Measurements from ENCODE around the gene SH3BP4.

The SH3BP4 gene

GRCh38 chr2:235063471-235063961 is 111.7 kb downstream of the SH3BP4 start:
- no peak for DNase-seq
- Histone ChIP-seq H3K36me3 (no peaks in the 10 kb centered on the region), H3K9me3 (no peaks in the 10 kb centered on the region), H3K27me3 (no peaks in the 10 kb centered on the region), H3K4me3 (ENCODE audit: low read depth, low read length) (no peak overlapping the region), H3K4me1 (no peaks in the 10 kb centered on the region)
- no peak for TF ChIP-seq CTCF (IDR thresholded peaks at IDR 0.05; ENCODE audit: low read depth, low read length)

DNA sequence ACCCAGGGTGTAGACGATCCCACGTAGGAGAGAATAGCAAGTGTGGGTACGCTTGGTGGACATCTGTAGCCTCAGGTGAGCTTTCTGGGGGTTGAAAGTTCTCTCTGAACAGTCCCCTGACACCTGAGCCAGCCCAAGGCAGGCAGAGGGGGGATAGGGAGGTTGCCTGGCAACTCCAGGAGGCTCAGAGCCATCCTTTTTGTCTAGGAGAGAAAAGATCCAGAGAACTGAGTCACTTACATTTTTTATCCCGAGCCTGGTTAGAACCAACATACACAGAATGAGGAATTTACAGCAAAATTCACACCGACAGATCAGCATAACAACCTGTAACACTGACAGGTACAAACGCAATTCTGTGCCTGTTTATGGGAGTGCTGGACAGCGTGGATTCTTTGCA is 113.2 kb downstream of the SH3BP4 start:
- no peak for TF ChIP-seq CTCF (IDR thresholded peaks at IDR 0.05; ENCODE audit: low read depth, low read length)
- Histone ChIP-seq H3K4me1 (no peaks in the 10 kb centered on the region), H3K9me3 (no peaks in the 10 kb centered on the region), H3K27me3 (no peaks in the 10 kb centered on the region), H3K4me3 (ENCODE audit: low read depth, low read length) (no peak overlapping the region), H3K36me3 (no peaks in the 10 kb centered on the region)
- no peak for DNase-seq

DNA sequence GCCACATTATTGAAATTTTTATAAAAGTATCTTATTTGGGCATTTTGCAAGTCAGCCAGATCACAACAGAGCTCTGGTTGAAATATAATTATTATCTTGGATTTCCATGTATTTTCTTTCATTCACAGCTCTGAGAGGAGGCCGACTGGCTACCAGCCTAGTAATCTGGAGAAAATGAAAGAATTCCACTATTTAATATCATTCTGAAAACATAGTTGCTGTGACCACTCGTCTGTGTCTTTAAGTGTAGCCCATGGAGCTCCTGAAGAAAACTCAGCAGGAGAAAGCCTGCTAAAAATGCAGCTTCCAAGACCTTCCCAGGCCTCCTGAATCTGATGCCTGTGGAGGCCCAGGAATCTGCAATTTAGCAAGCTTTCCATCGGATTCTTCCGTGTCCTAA is 114.7 kb downstream of the SH3BP4 start:
- Histone ChIP-seq H3K27me3 (no peaks in the 10 kb centered on the region), H3K9me3 (no peaks in the 10 kb centered on the region), H3K36me3 (no peaks in the 10 kb centered on the region), H3K4me3 (ENCODE audit: low read depth, low read length) (no peak overlapping the region), H3K4me1 (no peaks in the 10 kb centered on the region)
- TF ChIP-seq CTCF (IDR thresholded peaks at IDR 0.05; ENCODE audit: low read depth, low read length) = no peak
- no peak for DNase-seq

- Histone ChIP-seq H3K4me1 (no peaks in the 10 kb centered on the region), H3K36me3 (no peaks in the 10 kb centered on the region), H3K9me3 (no peaks in the 10 kb centered on the region), H3K4me3 (ENCODE audit: low read depth, low read length) (no peak overlapping the region), H3K27me3 (no peaks in the 10 kb centered on the region)
- no peak for DNase-seq
- no peak for TF ChIP-seq CTCF (IDR thresholded peaks at IDR 0.05; ENCODE audit: low read depth, low read length)
Observed at GRCh38 chr2:235066895-235067294, 115.1 kb downstream of the SH3BP4 start.

DNA sequence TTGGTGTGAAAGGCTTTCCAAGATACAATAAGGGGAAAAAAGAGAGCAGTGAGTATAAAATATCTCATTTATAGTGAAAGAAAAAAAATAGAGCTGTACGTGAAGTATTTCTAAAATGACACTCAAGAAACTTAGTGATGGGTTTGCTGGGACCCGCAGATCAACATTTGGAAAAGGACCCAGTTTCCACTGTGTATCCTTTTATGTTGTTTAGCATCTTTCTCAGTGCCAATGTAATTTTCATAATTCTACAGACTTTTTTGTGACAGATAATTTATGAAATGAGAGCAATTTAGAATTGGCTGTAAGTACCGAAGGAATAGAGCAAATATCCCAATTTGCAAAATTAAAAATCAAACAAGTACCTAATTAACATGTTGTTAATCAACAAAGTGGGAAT is 116.9 kb downstream of the SH3BP4 start:
- Histone ChIP-seq H3K4me1 (no peaks in the 10 kb centered on the region), H3K9me3 (no peaks in the 10 kb centered on the region), H3K4me3 (ENCODE audit: low read depth, low read length) (no peak overlapping the region), H3K36me3 (no peaks in the 10 kb centered on the region), H3K27me3 (no peaks in the 10 kb centered on the region)
- no peak for DNase-seq
- TF ChIP-seq CTCF (IDR thresholded peaks at IDR 0.05; ENCODE audit: low read depth, low read length) = no peak

DNA sequence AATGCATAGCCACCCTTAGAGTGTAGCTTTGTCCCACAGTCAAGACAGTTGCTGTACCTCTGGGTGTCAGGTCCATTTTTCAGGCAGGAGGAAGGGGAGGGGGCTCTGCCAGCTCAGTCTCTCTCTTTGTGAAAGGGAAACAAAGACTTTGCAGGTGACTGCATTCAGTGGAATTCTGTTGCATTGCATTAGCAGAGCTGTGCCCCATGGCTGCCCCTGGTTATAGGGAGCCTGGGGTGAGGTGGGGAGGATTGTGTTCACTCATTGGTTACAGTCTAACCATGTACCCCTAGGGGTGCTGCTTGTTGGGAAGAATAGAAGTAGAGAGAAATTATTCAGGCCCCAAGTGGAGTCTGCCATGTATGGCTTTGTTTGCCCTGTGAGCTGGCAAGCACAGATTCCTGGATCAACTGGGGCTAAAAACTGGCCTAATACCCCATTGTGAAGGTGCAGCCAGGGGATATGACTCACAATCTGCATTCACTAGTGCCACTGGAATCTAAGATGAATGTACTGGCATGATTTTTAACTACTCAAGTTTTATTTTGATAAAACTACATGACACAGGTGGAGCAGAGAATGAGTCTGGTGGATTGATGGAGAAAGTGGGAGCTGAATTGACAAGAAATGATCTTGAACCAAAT is 118.4 kb downstream of the SH3BP4 start:
- Histone ChIP-seq H3K36me3 (no peaks in the 10 kb centered on the region), H3K4me3 (ENCODE audit: low read depth, low read length) (no peak overlapping the region), H3K27me3 (no peaks in the 10 kb centered on the region), H3K9me3 (no peaks in the 10 kb centered on the region), H3K4me1 (no peaks in the 10 kb centered on the region)
- no peak for DNase-seq
- no peak for TF ChIP-seq CTCF (IDR thresholded peaks at IDR 0.05; ENCODE audit: low read depth, low read length)
